Cerebellar nuclear complex (tissue), 1 donor: Measurements from ENCODE around the gene CD53.

ENCODE experiments used
- DNase-seq, 2 experiments: peaks; one replicate each; lab custom pipeline; 2025; lab: John Stamatoyannopoulos, UW

CD53 gene

GRCh38 chr1:110876748-110877341, 3.9 kb downstream of the CD53 start:
- DNase-seq = no peak

GRCh38 chr1:110877364-110877763, 4.4 kb downstream of the CD53 start:
- DNase-seq = no peak

DNA sequence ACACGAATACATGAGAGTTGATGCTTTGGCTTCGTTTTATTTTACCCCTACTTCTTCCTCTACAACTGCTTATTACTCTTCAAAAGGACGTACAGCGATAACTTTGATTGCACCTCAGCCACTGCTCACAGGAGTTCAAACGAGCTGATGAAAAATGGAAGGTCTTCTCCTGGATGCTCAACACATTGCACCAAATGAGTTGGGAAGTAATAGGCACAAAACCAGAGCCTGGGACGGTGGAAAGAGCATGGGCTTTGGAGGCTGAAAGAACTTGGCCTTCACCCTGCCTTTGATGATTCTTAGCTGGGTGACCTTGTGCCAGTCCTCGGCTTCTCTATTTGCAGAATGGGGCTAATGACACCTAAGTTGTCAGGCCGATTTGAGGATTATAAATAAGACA, 4.8 kb downstream of the CD53 start:
- DNase-seq = no peak

GRCh38 chr1:110878591-110878990, 5.6 kb downstream of the CD53 start:
- no peak for DNase-seq

GRCh38 chr1:110878993-110879392, 6.0 kb downstream of the CD53 start:
- no peak for DNase-seq

DNA sequence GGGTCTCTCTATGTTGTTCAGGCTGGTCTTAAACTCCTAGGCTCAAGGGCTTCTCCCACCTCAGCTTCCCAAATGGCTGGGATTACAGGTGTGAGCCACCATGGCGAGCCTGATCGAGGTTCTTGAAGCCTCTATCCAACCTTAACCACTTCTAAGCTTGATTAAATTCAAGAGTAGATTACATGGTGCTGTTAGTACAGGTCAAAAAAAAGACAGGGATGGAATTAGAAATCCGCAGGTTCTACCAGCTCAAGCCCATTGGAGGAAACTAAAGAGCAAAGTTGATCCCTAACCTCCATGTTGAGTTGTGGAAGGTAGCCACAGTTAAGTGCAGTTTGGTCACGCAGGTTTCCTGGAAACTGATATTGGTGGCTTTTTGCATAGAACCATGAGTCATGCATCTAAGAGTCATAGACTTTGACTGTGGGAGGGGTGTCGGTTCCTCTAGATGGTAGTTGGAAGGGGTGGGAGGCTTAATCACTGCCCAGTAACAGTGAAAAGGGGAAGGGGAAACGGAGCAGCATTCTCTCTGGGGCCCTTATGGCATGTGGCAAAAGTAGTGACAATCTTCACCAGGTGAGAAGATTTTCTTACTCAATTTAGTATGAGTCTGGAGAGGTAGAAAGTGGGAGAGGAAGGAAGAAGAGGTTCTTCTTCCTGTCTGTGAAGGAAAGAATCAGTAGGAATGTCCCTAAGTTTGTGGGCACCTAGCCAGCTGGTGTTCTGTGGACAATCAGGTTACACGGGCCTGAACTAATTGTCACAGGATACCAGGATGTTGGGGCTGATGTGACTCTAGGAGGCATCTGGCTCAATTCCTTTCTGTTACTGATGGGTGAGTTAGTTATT, 7.0 kb downstream of the CD53 start:
- no peak for DNase-seq

GRCh38 chr1:110880708-110881374, 7.9 kb downstream of the CD53 start:
- DNase-seq = no peak

DNA sequence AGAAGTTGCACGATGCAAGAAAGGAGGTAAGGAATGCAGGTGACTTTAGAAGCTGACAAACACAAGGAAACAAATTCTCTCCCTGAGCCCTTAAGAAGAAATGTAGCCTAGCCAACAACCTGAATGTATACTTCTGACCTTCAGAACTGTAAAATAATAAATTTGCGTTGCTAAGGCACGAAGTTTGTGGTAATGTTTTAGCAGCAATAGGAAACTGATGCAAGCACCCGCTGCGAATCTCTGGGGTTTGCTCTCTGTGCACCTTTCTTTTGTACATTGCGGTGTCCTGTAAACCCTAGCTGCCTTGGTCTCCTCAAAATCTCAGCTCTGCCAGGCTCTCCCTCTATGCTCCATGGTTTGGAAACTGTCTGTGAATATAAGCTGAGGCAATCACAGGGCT, 15.1 kb downstream of the CD53 start:
- no peak for DNase-seq

DNA sequence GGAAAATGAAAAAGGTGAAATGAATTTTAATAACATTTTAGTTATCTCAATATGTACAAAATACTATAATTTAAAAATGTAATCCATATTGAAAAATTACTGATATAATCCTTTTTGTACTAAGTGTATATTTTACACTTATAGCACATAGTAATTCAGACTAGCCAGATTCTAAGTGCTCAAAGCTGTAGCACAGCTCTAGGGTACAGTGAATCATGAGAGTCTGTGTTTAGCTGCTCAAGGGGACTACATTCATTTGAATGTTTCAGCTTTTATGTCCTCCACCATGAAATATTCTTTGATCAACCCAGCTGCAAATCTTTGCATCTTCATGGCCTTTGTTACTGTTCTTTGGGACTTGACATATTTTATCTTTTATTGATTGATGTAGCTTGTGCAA, 15.7 kb downstream of the CD53 start:
- no peak for DNase-seq

DNA sequence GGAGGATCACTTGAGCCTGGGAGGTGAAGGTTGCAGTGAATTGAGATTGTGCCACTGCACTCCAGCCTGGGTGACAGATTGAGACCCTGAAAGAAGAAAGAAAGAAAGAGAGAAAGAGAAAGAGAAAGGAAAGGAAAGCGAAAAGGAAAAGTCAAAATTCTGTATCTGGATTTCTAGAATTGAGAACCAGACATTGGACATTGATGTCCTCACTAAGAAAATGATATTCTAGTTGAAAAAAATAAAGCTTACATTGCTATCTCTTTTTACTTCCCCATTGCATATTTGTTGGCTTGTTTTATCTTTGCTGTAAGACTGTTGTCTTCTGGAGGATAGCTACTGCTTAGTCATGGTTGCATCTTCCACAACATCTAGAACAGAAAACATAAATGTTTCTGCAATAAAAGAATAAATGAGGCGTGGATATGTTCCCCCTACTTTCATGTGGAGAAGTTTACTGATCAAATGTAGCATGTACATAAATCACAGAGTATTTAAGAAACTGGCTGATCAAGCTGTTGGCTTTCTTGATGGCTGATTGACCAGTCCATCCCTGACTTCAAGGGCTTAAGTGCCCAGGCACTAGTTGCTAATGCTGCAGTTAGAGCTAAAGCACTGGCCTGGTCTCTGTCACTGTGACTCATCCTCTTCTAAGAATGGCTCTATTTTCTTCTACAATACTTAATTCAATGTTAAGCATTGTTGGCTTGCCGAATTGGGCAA, 17.7 kb downstream of the CD53 start:
- DNase-seq = no peak

- no peak for DNase-seq
These were observed 21.1 kb downstream of the CD53 start for GRCh38 chr1:110893908-110894490.

GRCh38 chr1:110896090-110896489, 23.1 kb downstream of the CD53 start:
- no peak for DNase-seq

DNA sequence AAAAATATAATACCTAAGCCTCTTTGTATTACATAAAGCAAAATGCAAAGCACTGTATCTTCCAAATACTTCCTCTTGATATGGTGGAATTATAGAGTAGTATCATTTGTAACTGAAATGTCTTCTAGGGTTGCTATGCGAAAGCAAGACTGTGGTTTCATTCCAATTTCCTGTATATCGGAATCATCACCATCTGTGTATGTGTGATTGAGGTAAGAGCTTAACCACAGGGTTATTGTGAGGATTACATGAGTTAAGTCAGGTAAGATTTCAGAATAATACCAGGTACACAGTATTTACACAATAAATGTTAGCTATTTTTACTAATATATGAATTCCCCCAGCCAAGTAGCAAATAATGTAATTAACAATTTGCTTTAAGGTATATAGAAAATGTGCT, 24.7 kb downstream of the CD53 start:
- no peak for DNase-seq

GRCh38 chr1:110898734-110899457, 25.9 kb downstream of the CD53 start:
- DNase-seq = no peak

- no peak for DNase-seq
These were observed 26.5 kb downstream of the CD53 start for GRCh38 chr1:110899458-110899843.

DNA sequence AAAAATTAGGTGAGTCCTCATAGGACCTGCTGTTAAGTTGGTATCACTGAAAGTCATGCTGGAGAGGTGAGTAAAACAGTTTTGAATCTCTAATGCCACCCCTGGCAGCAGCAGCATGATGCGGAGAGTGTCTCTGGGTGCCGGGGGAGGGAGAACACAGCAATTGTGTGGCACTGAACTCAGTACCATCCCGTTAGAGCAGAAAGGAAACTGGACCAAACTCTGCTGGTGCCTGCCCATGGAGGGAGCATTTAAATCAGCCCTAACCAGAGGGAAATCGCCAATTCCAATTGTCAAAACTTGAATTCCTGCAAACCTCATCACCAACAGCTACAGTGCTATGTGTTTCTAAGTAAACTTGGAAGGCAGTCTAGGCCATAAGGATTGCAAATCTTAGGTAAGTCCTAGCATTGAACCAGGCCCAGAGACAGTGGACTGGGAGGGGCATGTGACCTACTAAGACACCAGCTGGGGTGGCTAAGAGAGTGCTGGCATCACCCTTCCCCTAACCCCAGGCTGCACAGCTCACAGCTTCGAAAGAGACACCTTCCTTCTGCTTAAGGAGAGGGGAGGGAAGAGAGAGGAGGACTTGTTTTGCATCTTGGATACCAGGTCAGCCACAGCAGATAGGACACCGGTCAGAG, 30.0 kb downstream of the CD53 start:
- DNase-seq = no peak

GRCh38 chr1:110903853-110904500, 31.0 kb downstream of the CD53 start:
- DNase-seq = no peak

GRCh38 chr1:110912784-110913183, 39.8 kb downstream of the CD53 start:
- DNase-seq = no peak

DNA sequence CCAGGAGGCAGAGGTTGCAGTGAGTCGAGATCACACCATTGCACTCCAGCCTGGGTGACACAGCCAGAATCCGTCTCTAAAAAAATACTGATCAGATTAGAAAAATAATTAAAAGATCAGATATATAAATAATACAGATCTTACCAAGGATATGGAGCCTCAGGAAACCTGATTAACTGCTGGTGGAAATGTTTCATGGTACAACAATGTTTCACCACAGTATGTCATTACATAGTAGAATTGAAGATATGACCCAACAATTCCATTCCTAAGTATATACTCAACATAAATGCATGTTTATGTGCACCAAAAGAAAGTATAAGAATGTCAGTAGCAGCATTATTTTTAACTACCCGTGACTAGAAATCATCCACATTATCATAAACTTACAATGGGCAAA, 41.7 kb downstream of the CD53 start:
- DNase-seq = no peak

DNA sequence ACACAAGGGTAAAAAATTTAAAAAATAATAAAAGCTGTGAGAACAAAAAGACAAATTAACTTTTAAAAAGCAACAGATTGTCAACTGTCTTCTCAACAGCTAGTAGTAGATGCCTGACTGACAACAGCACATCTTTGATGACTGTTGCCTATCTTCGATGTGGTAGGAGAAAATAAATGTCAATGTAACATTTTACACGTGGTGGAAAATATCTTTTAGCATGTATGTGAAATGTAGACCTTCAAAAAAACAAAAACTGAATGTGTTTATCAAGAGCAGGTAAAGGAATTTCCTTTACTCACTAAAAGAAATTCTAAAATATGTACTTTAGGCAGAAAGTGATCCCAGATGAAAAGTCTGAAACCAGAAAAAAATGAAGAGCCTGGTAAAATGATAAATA, 42.9 kb downstream of the CD53 start:
- no peak for DNase-seq
